ENCODE results near the gene SLC44A2.

The SLC44A2 gene

DNA sequence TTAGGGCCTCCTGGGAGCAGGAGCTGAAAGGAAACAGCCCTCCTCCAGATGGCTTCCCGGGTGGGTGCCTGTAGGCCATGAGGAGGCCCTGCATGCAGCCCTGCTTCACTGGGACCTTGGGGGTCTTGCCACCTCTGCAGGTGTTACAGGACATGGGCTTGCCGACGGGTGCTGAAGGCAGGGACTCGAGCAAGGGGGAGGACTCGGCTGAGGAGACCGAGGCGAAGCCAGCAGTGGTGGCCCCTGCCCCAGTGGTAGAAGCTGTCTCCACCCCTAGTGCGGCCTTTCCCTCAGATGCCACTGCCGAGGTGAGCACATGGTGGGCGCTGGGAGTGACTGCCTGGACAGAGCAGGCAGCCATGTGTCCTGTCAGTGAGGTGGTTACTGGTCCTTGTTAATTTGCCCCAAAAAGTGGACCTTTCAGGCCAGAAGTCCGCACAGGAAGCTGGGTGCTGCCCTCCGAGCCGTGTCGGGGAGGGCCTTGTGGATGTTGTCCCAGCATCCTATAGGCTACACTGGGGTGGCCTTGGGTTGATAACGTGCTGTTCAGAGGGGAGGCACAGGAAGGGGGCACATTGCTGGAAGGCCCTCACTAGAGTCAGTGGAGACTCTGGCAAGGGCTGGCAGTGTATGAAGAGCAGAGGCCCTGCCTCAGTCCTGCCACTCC, 57.2 kb downstream of the SLC44A2 start:
- DNase-seq (ENCODE audit: low read depth), result no peak

DNA sequence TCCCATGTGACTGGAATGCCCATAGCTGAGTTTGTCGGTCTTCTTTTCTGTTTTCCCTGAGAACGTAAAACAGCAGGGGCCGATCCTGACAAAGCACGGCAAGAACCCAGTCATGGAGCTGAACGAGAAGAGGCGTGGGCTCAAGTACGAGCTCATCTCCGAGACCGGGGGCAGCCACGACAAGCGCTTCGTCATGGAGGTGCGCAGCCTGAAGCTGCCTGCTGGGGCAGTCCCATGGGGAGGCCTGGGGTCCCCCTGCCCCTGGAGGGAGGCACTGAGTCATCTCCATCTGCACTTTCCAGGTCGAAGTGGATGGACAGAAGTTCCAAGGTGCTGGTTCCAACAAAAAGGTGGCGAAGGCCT, 57.7 kb downstream of the SLC44A2 start:
- no peak for DNase-seq (ENCODE audit: low read depth)

DNA sequence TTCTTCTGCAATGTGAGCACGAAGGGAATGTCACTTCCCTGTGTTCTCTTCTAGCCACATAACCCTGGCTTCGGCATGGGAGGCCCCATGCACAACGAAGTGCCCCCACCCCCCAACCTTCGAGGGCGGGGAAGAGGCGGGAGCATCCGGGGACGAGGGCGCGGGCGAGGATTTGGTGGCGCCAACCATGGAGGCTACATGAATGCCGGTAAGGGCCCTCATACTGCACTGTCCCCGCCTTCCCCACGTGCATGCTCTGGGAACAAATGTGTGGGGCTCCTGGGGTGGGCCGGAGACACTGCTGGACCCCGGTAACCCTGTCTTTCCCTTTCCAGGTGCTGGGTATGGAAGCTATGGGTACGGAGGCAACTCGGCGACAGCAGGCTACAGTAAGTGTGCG, 58.2 kb downstream of the SLC44A2 start:
- DNase-seq (ENCODE audit: low read depth), result no peak

GRCh38 chr19:10685210-10685609, 59.9 kb downstream of the SLC44A2 start:
- DNase-seq (ENCODE audit: low read depth), result no peak

- no peak for DNase-seq (ENCODE audit: low read depth)
These were observed 60.8 kb downstream of the SLC44A2 start for GRCh38 chr19:10686193-10686592.

DNA sequence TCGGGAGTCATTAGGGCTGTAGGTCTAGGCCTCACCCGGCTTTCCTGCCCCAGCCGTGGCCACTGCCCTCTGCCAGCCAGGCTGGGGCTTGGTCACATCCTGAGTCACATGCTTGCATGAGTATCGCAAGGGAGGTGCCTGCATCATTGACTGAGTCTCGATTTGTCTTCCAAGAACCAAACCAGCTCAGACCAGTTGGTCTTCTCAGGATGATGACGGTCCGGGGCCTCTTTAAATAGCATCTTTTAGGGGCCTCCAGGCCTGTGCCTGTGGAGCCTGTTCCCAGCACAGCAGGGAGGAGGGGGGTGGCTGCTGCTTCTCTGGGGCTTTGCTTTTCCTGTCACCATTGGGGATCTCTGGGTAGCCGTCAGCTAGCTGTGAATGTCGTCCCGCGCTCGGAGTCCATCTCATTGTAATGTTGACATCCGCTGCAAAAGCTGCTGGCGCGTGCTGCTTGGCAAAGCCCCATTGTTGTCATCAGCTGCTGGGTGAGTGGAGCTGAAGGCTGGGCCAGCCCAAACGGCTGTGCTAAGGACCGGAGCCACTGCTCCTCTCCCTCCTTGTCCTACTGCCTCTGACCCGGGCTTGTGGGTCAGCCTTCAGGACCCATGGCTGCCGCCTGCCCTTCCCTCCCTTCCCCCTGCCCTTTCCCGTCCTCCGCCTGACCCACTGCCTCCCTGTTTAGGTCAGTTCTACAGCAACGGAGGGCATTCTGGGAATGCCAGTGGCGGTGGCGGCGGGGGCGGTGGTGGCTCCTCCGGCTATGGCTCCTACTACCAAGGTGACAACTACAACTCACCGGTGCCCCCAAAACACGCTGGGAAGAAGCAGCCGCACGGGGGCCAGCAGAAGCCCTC, 61.5 kb downstream of the SLC44A2 start:
- DNase-seq (ENCODE audit: low read depth), result no peak

GRCh38 chr19:10687518-10688288, 62.4 kb downstream of the SLC44A2 start:
- no peak for DNase-seq (ENCODE audit: low read depth)

DNA sequence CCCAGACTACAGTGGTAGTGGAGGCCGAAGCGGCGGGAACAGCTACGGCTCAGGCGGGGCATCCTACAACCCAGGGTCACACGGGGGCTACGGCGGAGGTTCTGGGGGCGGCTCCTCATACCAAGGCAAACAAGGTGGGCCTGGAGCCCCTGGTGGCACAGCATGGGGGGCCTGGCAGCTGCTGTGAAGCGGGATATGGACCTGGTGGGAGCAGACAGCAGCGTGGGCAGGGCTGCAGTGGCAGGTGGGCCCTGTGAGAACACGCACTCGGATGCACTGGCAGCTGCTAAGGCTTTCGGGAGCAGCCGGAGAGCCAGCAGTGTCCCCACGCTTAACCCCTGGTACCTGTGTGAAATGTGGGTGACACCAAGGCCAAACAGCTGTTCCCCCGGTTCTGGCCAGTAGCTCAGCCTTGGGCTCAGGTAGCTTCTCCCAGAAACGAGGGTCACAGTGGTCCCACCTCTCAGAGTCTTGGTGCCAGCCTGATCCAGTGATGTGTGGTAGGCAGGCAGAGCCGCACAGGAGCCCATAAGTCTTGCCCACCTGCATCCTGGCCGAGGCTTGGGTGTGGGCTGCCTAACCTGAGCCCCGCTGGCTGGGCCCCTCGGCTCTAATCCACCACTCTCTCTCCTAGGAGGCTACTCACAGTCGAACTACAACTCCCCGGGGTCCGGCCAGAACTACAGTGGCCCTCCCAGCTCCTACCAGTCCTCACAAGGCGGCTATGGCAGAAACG, 63.4 kb downstream of the SLC44A2 start:
- no peak for DNase-seq (ENCODE audit: low read depth)

- no peak for DNase-seq (ENCODE audit: low read depth)
These were observed 65.0 kb downstream of the SLC44A2 start for GRCh38 chr19:10690341-10690781.

- no peak for DNase-seq (ENCODE audit: low read depth)
These were observed 66.0 kb downstream of the SLC44A2 start for GRCh38 chr19:10691178-10691881.

- DNase-seq (ENCODE audit: low read depth), result no peak
These were observed 66.5 kb downstream of the SLC44A2 start for GRCh38 chr19:10691883-10692282.

GRCh38 chr19:10692673-10693264, 67.4 kb downstream of the SLC44A2 start:
- DNase-seq (ENCODE audit: low read depth), result no peak
